Keratinocyte (primary cell): Measurements from ENCODE around the gene WDR33.

Experiments
- CTCF ChIP-seq, 3 experiments: IDR thresholded peaks in 1 of 3; conservative IDR thresholded peaks in 1 of 3; optimal IDR thresholded peaks in 1 of 3; 2 replicates in 2 of 3; 3 replicates in 1 of 3; pipeline versions ENCODE3 to v1.5.1; 2011; ENCODE audit warnings: low read length in 3 of 3, mild to moderate bottlenecking in 3 of 3, moderate library complexity in 2 of 3, control low read depth in 1 of 3, inconsistent platforms in 1 of 3; ENCODE audit not compliant: insufficient read depth in 2 of 3; ENCODE audit errors: extremely low read depth in 1 of 3
- EZH2 ChIP-seq: IDR thresholded peaks from one replicate; pipeline ENCODE4 v1.6.1; 2012; ENCODE audit warnings: inconsistent platforms, mild to moderate bottlenecking, low read length, moderate library complexity

GRCh38 chr2:127857265-127857808 lies 46.4 kb upstream of the WDR33 start:
- TF ChIP-seq CTCF (optimal IDR thresholded peaks at IDR 0.05 in 1 of 3, IDR thresholded peaks at IDR 0.05 in 1 of 3, conservative IDR thresholded peaks at IDR 0.05 in 1 of 3; ENCODE audit: extremely low read depth in 1 of 3, insufficient read depth in 2 of 3, low read length in 3 of 3) (no peak), EZH2 (no peak)
